GM12891 (cell line): Measurements from ENCODE around the gene CYTL1.

Experiments
- POLR2A ChIP-seq: IDR thresholded peaks from 2 replicates; pipeline ENCODE4 v1.6.1; 2011; ENCODE audit warnings: low read depth, low read length, control low read depth
- POLR2AphosphoS5 ChIP-seq: IDR thresholded peaks from 2 replicates; pipeline ENCODE4 v1.6.1; 2011; ENCODE audit warnings: low read depth, low read length, control low read depth
- POU2F2 ChIP-seq: IDR thresholded peaks from 2 replicates; pipeline ENCODE4 v1.6.1; 2011; ENCODE audit warnings: low read depth, mild to moderate bottlenecking, control low read depth, low read length, moderate library complexity
- TAF1 ChIP-seq: IDR thresholded peaks from 2 replicates; pipeline ENCODE4 v1.6.1; 2011; ENCODE audit warnings: low read depth, low read length, control low read depth

DNA sequence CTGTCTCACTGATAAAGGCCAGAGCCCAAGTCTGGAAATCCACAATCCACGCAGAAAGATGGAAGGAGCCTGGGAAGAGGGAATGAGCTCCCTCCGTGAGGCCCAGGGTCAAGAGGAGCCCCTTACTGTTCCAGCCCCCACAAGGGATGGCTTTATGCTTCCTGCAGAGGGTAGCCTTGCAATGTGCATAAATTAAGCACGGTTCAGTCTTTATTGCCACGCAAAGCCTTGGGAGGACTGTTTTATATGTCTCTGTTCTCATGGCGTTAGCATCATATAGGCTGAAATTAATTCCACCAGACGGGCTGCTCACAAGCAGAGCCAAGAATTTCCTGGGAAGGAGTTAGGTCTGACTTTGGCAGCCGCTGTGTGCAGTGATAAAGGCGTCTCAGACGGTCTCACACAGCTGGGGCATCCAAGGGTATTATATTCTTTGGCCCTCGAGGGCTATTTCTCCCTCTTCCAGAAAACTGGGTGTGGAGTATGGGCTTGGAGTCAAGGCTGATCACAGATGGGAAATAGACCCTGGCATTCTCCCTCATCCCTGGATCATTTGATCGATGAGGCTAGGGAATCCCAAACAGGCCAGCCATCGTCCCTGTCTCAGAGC, 38.5 kb downstream of the CYTL1 start:
- TF ChIP-seq POLR2AphosphoS5 = no peak
- no peak for TF ChIP-seq POLR2A
- TF ChIP-seq TAF1 = no peak
- TF ChIP-seq POU2F2 = no peak
